ENCODE measurements around the gene COG1.

Gene COG1

DNA sequence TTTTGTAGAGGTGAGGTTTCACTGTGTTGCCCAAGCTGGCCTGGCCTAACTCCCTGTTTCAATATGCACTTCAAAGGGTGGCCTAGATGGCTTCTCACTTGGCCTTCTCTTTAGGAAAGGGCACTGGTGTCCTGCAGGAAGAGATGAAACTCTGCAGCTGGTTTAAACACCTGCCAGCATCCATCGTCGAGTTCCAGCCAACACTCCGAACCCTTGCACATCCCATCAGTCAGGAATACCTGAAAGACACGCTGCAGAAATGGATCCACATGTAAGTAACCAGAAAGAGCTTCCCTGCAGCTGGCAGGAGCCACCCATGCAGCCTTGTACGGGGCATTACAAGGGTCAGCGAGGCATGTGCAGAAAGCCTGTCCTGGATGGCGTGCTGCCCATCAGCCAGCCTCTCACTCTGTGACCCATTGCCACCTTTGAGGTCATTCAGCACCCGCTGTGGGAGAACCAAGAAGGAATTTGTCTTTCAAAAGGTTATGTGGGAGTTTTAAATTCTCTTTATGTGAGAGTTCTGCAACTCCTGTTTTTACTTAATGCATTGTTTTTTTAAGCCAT is 7.0 kb downstream of the COG1 start:
- DNase-seq: no peak

DNA sequence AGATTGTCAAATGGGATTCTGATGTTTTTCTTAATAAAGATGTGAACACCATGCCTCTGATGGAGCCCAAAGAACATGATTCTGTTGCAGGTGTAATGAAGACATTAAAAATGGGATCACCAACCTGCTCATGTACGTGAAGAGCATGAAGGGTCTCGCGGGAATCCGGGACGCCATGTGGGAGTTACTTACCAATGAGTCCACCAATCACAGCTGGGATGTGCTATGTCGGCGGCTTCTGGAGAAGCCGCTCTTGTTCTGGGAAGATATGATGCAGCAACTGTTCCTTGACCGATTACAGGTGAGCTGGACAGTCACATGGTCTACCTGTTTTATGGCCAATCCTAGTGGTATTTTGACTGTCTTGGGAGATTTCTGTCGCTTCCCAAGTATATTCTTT is 7.6 kb downstream of the COG1 start:
- DNase-seq: no peak

DNA sequence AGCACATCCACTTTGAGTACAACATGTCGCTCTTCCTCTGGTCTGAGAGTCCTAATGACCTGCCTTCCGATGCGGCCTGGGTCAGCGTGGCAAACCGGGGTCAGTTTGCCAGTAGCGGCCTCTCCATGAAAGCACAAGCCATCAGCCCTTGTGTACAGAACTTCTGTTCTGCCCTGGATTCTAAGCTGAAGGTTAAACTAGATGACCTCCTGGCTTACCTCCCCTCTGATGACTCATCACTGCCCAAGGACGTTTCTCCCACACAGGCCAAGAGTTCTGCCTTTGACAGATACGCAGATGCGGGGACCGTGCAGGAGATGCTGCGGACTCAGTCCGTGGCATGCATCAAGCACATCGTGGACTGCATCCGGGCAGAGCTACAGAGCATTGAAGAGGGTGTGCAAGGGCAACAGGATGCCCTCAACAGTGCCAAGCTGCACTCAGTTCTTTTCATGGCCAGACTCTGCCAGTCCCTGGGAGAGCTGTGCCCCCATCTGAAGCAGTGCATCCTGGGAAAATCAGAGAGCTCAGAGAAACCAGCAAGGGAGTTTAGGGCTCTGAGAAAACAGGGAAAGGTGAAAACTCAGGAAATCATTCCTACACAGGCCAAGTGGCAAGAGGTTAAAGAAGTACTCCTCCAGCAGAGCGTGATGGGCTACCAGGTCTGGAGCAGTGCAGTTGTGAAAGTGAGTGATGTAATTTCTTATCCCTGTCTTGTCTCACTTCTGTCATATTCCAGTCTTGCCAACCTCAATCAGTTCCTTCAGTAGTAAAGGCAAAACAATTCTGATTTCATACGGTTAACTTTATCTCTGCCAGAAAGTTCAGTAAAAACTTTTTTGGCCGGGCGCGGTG is 8.6 kb downstream of the COG1 start:
- DNase-seq: no peak

DNA sequence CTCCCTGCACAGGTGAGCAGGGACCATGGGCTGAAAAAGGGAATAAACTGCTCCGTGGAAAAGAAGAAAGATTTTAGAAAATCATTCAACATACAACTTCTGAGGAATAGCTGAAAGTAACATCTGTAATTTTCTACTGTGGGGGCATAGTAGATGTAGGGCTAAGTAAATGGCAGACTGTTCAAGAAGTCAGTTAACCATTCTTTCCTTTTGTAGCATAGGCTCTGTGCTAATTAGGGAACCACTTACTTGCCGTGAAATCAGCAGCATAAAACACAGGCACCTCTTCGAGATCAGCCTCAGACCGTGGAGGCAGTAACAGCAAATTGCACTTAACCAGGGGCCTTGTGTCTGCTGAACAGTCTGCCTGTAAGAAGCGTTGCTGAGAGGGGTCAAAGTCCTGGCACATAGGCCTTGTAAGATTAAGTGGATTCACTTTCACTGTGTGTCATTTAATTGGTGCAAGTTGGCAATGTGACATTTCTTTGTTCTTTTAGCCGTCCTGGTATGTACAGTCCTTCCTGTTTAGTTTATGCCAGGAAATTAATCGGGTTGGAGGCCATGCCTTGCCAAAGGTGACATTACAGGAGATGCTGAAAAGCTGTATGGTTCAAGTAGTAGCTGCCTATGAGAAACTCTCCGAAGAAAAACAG is 10.4 kb downstream of the COG1 start:
- no peak for DNase-seq

DNA sequence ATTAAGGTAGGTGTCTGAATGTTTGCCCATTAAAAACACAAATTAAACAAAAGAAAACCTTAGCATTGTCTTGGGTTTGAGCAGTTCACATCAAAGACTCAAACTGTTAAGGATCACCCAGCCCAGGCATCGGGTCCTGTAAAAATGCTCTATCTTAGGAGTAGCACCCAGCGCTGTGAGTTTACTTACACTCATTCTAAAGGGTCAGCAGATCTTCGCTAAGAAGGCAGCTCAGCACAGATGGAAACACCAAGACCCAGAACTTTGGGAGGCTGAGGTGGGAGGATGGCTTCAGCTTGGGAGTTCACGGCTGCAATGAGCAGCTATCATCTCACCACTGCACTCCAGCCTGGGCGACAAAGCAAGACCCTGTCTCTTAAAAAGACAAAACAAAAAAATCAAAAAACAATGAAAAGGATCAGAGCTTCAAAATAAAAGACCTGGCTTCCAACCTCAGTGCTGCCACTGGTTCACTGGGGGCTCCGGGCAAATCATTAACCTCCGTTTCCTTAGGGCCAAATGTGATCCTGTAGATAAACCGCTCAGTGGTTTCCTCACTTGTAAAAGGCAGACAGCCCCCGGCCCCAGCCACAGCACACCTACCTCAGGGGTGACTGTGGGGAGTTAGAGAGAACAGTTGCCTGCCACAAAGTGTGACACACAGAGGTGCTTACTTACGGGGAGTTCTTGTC is 11.1 kb downstream of the COG1 start:
- DNase-seq: no peak

DNA sequence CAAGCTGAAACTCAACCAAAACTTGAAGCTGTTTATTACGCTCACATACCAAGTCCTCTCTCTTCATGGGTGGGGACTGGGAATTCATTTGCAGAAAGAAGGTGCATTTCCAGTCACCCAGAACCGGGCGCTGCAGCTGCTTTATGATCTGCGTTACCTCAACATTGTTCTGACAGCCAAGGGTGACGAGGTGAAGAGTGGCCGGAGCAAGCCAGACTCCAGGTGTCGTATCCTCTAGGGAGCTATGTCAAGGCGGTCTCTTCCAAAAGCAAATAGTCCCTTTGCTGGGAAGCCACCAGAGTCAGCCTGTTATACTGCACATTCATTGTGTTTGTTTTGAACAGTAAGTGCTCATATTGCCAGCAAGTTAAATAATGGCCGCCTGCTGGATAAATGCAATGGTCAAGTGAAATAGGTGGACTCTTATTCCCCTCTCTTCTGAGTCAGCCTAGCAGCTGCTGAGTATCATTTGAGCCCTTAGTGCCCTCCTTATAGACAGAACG is 12.7 kb downstream of the COG1 start:
- no peak for DNase-seq

DNA sequence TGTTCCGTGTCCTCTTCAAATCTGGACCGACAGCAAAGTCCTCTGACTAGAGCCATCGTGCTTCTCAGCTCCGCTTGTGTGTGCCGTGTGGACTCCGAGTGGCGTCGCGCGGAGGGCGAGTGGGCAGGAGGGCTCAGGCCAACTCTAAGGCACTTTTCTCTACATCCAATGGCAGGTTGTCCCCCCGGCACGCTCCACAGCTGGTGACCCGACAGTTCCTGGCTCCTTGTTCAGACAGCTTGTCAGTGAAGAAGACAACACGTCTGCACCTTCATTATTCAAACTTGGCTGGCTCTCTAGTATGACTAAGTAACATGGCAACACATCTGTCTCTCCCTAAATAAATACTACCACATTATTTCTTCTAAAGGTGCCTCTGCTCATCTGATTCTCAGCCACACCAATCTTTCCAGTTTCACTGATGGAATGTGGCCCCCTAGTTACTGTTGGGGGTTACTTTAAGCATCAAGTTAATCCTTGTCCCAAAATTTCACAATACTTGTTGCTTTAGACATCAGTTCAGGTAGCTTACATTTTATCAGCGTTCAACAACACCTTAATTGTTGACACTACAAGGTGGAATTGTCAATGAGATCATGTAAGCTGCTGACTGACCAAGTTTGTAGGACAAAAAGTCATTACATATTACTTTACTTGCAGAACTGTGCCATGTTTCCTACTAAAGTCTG is 15.4 kb downstream of the COG1 start:
- no peak for DNase-seq

DNA sequence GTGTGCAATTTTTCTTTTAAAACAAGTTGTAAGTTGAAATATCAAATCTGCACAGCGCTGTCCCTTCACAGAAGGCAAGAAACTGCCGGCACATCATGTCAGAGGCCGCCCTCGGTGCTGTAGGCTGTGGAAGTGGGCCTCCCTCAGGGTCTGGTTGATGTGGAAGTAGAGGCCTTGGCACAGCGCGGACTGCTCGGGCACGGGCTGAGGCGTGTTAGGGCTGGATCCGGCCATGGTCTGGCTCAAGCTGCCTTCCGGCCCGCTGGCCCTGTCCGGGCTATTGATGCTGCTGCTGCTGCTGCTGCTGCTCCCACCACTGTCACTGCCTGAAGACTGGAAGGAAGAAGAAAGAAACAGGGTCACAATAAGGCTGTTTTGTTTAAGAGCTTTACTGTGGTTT is 16.6 kb downstream of the COG1 start:
- DNase-seq: no peak

DNA sequence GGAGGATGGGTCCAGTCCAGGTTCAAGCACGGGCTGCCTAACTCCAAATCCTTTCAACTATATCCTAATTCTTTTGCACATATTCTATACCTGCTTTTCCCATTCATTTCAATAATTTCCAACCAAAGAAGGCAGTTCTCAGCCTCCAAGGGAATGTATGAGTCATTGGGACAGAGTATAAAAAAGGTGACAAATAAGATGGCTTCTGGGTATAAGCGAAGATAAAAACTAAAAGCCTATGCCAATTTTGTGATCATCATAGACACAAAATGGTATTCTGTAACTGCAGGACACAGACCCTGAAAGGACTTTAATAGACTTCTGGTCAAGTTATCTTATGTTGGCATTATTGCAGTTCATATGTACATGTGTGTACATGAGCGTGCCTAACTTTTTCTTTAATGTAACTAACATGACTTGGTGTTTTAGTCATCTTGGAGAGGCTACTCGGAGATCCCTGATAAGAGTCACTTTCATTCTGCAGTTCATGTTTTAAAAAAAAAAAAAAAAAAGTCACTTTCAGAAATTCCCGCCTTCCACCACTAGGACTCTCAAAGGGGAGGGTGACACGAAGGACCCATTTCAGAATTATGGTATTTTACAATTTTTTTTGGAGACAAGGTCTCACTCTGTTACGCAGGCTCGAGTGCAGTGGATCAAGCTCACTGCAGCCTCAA is 17.3 kb downstream of the COG1 start:
- no peak for DNase-seq

DNA sequence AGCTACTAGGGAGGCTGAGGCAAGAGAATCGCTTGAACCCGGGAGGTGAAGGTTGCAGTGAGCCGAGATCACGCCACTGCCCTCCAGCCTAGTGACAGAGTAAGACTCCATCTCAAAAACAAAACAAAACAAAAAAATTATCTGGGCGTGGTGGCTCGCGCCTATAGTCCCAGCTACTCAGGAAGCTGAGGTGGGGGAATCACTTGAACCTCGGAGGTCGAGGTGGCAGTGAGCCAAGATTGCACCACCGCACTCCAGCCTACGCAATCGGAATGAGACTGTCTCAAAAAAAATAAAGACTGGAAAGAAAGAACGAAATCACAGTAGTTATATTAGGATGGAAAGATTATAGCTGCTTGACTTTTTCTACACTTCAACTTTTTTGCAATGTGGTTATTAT is 18.9 kb downstream of the COG1 start:
- DNase-seq: no peak

DNA sequence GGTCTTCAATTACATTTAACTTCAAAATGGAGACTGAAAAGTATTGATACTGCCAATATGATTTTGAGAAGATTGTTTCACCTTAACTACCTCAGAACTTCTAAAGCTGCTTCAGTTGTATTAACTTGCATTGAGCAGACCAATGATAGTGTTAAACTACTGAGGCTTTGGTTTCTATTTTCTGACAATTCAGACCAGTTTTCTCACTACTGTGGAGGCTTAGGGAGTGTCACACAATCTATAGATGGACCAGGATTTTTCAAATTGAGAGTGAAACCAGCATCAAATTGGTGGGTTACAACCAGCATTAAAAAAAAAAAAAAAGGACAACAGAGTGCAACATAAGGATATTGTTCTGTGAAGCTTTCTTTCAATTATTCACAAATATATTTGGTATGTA is 21.2 kb downstream of the COG1 start:
- no peak for DNase-seq

DNA sequence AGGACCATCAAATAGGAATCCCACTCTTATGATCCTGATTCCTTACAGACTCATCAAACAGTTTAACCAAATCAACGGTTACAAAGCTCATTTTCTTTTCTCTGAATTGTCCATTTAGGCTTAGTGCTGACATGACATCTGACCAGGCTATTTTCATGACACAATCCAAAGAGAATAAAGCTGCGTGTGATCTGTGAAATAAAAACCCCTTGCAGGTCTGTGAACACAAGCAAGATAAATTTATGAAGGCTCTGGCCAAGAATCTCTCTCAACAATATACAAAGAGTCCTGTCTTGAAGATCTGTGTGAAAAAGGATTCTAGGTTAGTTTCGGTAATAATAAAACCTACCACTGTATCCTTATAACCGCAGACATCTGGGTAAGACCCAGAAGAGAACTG is 22.0 kb downstream of the COG1 start:
- no peak for DNase-seq

DNA sequence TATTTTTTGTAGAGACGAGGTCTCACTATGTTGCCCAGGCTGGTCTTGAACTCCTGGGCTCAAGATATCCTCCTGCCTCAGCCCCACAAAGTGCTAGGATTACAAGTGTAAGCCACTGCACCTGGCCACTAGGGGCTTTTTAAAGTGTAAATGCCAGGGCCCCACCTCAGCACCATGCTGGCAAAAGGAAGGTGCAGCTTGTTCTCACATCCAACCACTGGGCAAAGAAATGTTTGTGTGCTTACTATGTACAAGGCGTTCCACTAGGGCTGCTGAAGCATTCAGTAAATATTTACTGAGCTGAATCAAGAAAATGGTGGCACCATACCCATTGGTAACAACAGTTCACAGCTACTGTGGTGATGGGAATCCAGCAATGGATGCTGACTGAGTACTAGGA is 22.6 kb downstream of the COG1 start:
- no peak for DNase-seq

DNA sequence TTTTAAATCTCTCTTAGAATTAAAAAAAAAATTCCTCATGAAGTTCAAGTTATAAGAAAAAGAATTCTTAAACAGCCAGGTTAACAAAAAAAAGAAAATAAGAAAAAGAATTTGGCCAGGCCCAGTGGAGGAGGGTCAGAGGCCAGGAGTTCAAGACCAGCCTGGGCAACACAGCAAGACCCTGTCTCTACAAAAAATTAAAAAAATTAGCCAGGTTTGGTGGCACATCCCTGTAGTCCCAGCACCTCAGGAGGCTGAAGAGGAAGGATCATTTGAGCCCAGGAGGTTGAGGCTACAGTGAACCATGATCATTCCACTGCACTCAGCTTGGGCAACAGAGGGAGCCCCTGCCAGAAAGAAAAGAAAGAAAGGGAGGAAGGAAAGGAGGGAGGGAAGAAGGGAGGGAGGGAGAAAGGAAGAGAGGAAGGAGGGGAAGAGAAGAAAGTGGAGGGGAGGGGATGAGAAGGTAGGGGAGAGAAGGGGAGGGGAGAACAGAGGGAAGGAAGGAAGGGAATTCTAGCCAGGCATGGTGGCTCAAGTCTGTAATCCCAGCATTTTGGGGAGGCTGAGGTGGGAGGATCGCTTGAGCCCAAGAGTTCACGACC is 30.9 kb downstream of the COG1 start:
- no peak for DNase-seq

DNA sequence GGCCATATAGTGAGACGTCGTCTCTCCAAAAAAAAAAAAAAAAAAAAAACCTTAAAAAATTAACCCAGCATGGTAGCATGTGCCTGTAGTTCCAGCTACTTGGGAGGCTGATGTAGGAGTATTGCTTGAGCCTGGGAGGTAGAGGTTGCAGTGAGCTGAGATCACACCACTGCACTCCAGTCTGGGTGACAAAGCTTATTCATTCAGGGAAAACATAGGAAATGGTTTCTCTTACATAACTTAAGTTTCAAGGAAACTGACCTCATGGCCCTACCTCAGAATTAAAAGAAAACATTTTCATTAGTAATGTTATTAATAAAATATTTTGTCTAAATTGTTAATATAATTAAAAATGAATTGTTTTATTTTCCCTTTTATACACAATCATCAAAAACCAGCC is 31.4 kb downstream of the COG1 start:
- DNase-seq: no peak

DNA sequence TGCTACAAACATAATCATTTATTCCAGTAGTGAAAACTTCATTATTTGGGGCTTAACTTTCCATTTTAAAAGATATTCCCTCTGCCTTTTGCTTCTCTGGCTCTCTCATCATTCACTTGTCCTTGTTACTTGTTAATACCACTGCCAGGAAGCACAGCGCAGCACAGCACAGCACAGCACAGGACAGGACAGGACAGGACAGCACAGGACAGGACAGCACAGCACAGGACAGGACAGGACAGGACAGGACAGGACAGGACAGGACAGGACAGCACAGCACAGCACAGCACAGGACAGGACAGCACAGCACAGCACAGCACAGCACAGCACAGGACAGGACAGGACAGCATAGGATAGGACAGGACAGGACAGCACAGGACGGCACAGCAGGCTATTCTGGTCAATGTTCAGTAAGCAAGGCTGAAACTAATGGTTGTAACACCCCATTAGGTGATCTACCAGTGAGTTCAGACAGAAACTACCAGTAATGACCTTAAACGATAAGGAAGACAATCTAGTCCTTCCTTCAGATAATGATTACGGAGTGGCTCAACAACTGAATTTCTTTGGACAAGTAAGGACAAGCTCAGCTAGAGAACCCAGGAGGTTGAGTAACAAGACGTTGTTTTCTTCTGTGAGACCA is 31.9 kb downstream of the COG1 start:
- DNase-seq: no peak

DNA sequence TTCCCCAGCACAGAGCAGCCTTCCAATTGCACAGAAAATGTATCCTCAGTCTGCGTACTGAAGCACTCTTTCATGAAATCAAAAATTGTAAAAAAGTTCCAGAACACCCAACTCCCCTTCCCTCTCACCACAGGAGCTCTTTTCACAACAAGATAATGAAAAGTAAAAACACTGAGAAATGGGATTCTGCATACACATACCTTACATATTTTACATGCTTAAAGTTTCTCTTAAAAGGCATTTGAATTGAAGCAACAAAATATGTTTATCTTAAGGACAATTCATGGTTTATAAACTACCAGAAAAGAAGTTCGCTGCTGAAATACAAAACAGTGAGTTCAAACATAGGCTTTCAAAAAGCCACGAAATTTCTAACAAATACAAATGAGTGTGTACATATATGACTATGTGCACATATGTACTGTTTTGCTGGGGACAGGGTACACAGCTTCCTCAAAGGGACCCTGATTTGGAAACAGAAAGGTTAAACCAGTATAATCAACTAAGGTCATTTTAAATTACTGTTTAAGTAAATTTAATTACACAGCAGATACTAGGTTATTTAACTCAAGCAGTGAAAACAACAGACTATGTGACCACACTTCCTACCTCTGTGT is 33.8 kb downstream of the COG1 start:
- no peak for DNase-seq

DNA sequence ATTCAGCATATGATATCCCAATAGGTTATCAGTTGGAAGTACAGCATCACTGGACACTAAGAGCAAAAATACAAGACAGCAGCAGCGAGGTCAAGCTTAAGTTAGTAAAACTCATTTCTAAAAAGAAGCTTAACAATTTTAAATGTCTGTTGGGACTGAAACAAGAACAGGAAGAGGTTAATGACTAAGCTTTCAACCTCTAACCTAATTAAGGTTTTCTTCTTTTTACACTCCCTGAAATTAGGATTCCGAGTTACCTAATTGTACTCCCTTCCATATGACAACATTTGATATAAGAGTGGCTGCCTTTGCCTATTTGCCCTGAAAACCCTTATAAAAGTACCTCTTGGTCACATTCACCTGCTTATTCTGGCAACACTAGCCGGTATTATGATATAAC is 34.5 kb downstream of the COG1 start:
- DNase-seq: no peak

DNA sequence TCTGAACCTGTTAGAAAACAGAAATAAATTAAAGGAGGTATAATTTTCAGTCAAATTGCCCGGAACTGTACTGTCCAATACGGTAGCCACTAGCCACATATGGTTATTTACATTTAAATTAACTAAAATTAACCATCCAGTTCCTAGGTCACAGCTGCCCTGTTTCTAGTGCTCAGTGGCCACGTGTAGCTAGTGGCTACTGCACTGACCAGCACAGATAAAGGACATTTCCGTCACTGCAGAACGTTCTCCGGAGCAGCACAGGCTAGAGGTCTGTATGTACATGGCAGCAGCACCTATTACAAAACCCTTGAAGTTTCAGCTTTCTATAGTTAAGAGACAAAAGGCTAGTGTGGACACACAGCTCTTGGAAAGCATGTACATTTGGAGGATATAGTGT is 35.1 kb downstream of the COG1 start:
- no peak for DNase-seq

DNA sequence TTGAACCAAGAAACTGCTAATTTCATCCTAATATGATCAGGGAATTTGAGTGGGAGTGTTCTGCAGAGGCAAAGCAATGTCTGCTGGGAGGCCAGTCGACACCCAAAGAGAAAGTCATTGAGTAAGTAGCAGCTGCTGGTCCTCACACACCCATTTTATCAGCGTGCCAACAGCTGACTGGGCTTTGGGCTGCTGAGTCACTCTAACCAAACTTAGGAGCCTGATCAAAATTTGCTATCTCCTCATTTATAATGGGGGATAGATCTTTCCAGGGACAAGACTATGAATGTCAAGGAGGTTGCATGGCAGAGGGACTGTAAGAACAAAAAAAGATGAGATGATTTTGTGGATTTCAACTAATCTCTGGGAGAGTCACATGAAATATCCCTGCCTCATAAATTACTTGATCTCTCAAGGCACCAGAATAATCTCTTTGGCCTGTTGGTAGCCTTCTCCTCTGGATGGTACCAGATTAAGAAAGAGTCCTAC is 35.9 kb downstream of the COG1 start:
- DNase-seq: peak; percentile 57

DNA sequence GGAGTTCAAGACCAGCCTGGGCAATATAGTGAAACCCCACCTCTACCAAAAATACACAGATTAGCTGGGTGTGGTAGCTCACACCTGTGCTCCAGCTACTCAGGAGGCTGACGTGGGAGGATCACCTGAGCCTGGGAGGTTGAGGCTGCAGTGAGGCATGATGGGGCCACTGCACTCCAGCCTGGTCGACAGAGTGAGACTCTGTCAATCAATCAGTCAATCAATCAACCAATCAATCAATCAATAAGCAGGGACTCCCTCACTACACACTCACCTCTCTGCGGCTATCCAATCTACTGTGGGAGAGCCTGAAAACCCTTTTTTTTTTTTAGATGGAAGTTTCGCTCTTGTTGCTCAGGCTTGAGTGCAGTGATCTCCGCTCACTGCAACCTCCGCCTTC is 37.2 kb downstream of the COG1 start:
- DNase-seq: no peak

Measured in femur (tissue), 1 donor.